Mammary epithelial cell (primary cell): ENCODE data around the gene BRF1.

ENCODE experiments used
- CTCF ChIP-seq, 2 donors: IDR thresholded peaks in 1 of 2; conservative IDR thresholded peaks in 1 of 2; 2 replicates each; pipeline ENCODE4 v1.5.1; 2011 to 2012; ENCODE audit warnings: inconsistent platforms in 2 of 2, low read length in 2 of 2, mild to moderate bottlenecking in 2 of 2, control low read depth in 1 of 2, low read depth in 1 of 2; ENCODE audit not compliant: insufficient read depth in 1 of 2; ENCODE audit errors: extremely low read depth in 1 of 2
- EZH2 ChIP-seq: IDR thresholded peaks from 2 replicates; pipeline ENCODE4 v1.6.1; 2012; ENCODE audit warnings: low read length, inconsistent platforms, borderline replicate concordance

- TF ChIP-seq CTCF (conservative IDR thresholded peaks at IDR 0.05 in 1 of 2, IDR thresholded peaks at IDR 0.05 in 1 of 2; ENCODE audit: extremely low read depth in 1 of 2, insufficient read depth in 1 of 2, low read depth in 1 of 2, low read length in 2 of 2) (no peak), EZH2 (no peak)
Measured at GRCh38 chr14:105250986-105251385, 49.8 kb downstream of the BRF1 start.
